CD4-positive, alpha-beta memory T cell (primary cell): ENCODE data around the gene LIMS4. TPM values are rescaled to one million over a fixed set of nuclear protein-coding genes. Genes with fewer than 3 reads are reported as not detected.
"Not testable (repeated sequence)": the region's sequence is repeated elsewhere in the genome, so short reads cannot be mapped to it uniquely, and the experiment has no call there.

Source experiments
- CTCF ChIA-PET: fragments of 350-600 bp; sonication (Branson Sonifier 250); formaldehyde crosslinking; loops from one replicate; lab custom pipeline; 2021; ENCODE audit warnings: inconsistent platforms; ENCODE audit not compliant: partially characterized antibody; lab: Charles Lee
- POLR2A ChIA-PET: fragments of 350-600 bp; sonication (Branson Sonifier 250); formaldehyde crosslinking; loops from one replicate; lab custom pipeline; 2021; ENCODE audit not compliant: partially characterized antibody; lab: Charles Lee
- DNase-seq, 5 donors: peaks; one replicate each; pipeline versions ENCODE4 v3.0.0 to v3.0.0-alpha.2; 2020 to 2022; ENCODE audit warnings: mixed read lengths in 1 of 5
- H3K27ac ChIP-seq: one replicate; pipeline ENCODE4 v1.7.0; 2013; ENCODE audit warnings: low read depth, low read length
- H3K27me3 ChIP-seq: 2 replicates; pipeline ENCODE4 v1.7.0; 2013; ENCODE audit warnings: mild to moderate bottlenecking, low read length, moderate library complexity; ENCODE audit not compliant: insufficient read depth
- H3K36me3 ChIP-seq: 2 replicates; pipeline ENCODE4 v1.7.0; 2013; ENCODE audit warnings: mild to moderate bottlenecking, low read length, moderate library complexity; ENCODE audit not compliant: insufficient read depth
- H3K4me1 ChIP-seq: 2 replicates; pipeline ENCODE4 v1.7.0; 2013; ENCODE audit warnings: mild to moderate bottlenecking, low read length, moderate library complexity; ENCODE audit not compliant: insufficient read depth
- H3K4me3 ChIP-seq, 2 donors: one replicate each; pipeline ENCODE4 v1.7.0; 2013; ENCODE audit warnings: low read length in 2 of 2, mild to moderate bottlenecking in 1 of 2
- H3K9me3 ChIP-seq, 2 donors: one replicate each; pipeline ENCODE4 v1.7.0; 2013; ENCODE audit warnings: low read length in 2 of 2, control low read depth in 1 of 2; ENCODE audit not compliant: control insufficient read depth in 1 of 2
- H3K27ac Mint-ChIP-seq, 7 donors: one replicate each; pipeline ENCODE4 v1.8.0; 2020 to 2021; ENCODE audit warnings: mixed read lengths in 7 of 7, mild to moderate bottlenecking in 6 of 7, inconsistent platforms in 3 of 7, moderate library complexity in 3 of 7
- H3K27me3 Mint-ChIP-seq, 2 donors: one replicate each; pipeline ENCODE4 v1.8.0; 2020 to 2021; ENCODE audit warnings: mixed read lengths in 2 of 2
- H3K36me3 Mint-ChIP-seq, 2 donors: one replicate each; pipeline ENCODE4 v1.8.0; 2020 to 2021; ENCODE audit warnings: mixed read lengths in 2 of 2, inconsistent platforms in 1 of 2, mild to moderate bottlenecking in 1 of 2
- H3K4me1 Mint-ChIP-seq, 4 donors: one replicate each; pipeline ENCODE4 v1.8.0; 2020 to 2021; ENCODE audit warnings: mixed read lengths in 4 of 4, mild to moderate bottlenecking in 1 of 4
- H3K4me3 Mint-ChIP-seq, 8 donors: one replicate each; pipeline ENCODE4 v1.8.0; 2020 to 2021; ENCODE audit warnings: mixed read lengths in 8 of 8, mild to moderate bottlenecking in 7 of 8, moderate library complexity in 6 of 8, inconsistent platforms in 3 of 8
- H3K9me3 Mint-ChIP-seq, 8 donors: one replicate each; pipeline ENCODE4 v1.8.0; 2020 to 2021; ENCODE audit warnings: mixed read lengths in 8 of 8, mild to moderate bottlenecking in 5 of 8, inconsistent platforms in 3 of 8, moderate library complexity in 1 of 8
- intact Hi-C: fragments of 100-400 bp; cut with micrococcal nuclease; formaldehyde crosslinking; loops from one replicate; pipeline ENCODE4 v1.15.1; 2023
- polyA plus RNA-seq, 2 donors: library from polyadenylated mRNA; unstranded; fragments of 300-500 nt; fragmentation: Illumina TruSeq; gene quantifications; one replicate each; pipeline ENCODE4 v1.2.3, GENCODE V29; 2021
- total RNA-seq, 2 experiments: library from RNA; stranded (reverse); gene quantifications; one replicate each; pipeline ENCODE4 v1.2.3, GENCODE V29; 2021

Gene LIMS4
- total and polyA plus RNA-seq, 4 experiments from 2014 or later = 3.7 to 8.0 (median 4.3) TPM

DNA sequence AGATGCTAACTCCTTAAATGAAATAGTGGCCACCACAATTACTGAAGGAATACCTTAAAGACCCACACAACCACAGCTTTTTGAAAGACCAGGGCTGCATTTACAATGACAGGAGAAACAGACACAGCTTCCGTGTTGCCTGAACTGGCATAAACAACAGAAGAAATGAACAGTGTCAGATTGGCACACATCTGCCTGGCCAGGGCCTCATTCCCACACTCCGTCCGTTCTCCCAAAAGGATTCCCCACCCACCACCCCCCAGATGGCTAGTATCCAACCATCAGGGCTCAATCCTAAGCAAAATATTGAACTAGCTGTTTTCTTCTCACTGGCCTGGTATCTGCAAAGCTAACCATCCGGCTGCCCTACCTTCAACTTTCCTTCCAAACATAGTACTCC is 7.5 kb upstream of the LIMS4 start:
- H3K27me3 ChIP-seq, H3K27me3 Mint-ChIP-seq, H3K4me3 Mint-ChIP-seq, H3K4me1 Mint-ChIP-seq, H3K36me3 Mint-ChIP-seq, intact Hi-C loops, H3K27ac ChIP-seq, H3K4me3 ChIP-seq, H3K9me3 ChIP-seq, H3K27ac Mint-ChIP-seq, H3K4me1 ChIP-seq, CTCF ChIA-PET, POLR2A ChIA-PET, DNase-seq, H3K9me3 Mint-ChIP-seq, H3K36me3 ChIP-seq: not testable (repeated sequence)

DNA sequence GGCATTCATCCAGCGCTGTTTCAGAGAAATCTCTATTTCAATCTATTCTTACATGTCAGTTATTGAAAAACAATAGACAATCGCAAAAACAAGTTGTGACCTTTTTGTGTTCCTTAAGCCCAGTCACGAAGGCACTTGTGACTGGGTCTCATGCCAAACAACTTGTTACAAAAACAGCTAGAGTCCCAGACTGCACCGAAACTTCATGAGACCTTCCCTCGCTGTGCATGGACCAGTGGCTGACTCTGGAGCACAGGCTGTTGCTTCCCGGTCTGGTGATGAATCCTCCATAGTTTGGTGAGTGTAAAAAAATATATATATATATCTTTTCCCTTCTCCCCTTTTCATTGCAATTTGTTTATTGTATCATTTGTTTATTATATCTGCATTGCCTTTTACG is 4.8 kb upstream of the LIMS4 start:
- H3K27me3 Mint-ChIP-seq, H3K9me3 ChIP-seq, intact Hi-C loops, H3K27me3 ChIP-seq, H3K4me3 ChIP-seq, H3K4me3 Mint-ChIP-seq, H3K4me1 ChIP-seq, CTCF ChIA-PET, POLR2A ChIA-PET, H3K36me3 ChIP-seq, H3K27ac Mint-ChIP-seq, H3K36me3 Mint-ChIP-seq, H3K9me3 Mint-ChIP-seq, H3K4me1 Mint-ChIP-seq, H3K27ac ChIP-seq, DNase-seq: not testable (repeated sequence)

DNA sequence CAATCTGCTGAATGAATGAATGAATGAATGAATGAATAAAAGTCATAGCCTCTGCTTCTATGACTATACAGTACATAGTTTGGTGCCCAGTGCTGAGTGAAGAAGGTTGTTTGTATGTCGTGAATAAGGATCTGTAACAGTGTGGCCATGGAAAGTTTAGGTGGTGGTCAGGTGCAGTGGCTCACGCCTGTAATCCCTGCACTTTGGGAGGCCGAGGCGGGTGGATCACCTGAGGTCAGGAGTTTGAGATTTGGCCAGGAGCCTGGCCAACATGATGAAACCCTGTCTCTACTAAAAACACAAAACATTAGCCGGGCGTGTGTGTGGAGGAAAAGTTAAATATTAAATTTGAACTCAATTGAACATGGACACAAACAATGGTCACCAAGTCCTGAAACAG is 4.3 kb upstream of the LIMS4 start:
- H3K27me3 Mint-ChIP-seq, H3K27me3 ChIP-seq, H3K36me3 Mint-ChIP-seq, intact Hi-C loops, CTCF ChIA-PET, H3K4me3 Mint-ChIP-seq, H3K9me3 Mint-ChIP-seq, H3K27ac ChIP-seq, DNase-seq, H3K36me3 ChIP-seq, H3K4me1 ChIP-seq, H3K27ac Mint-ChIP-seq, POLR2A ChIA-PET, H3K9me3 ChIP-seq, H3K4me3 ChIP-seq, H3K4me1 Mint-ChIP-seq: not testable (repeated sequence)

DNA sequence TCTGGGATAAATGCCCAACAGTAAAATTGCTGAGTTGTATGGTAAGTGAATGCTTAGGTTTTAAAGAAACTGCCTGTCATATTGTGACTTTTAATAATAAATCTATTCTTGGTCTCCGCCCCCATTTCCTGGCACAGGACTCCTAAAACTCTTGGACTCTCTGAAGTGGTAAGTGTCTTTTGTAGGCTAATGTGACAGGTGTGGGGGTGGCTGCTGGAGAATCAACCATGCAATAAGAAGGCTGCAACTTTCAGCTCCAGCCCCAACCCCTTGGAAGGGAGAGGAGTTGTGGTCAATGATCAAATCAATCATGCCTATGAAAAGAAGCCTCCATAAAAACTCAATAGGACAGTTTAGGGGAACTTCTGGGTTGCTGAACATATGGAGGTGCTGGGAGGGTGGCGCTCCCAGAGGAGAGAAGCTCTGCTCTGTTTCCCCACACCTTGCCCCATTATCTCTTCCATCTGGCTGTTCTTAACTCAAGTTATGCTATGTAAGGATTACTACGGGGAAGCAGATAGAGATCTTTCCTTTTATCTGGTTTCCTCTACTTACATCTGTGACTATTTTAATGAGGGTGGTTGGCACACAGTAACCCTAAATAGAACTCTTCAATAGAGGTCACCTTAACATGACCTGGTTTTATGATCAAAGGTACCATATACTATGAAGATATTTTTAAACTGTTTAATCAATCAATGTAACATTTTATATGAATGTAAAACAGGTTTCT is 3.2 kb upstream of the LIMS4 start:
- intact Hi-C loops, H3K4me1 ChIP-seq, POLR2A ChIA-PET, H3K27ac Mint-ChIP-seq, H3K4me3 ChIP-seq, H3K9me3 Mint-ChIP-seq, CTCF ChIA-PET, H3K27me3 ChIP-seq, H3K36me3 Mint-ChIP-seq, H3K27me3 Mint-ChIP-seq, H3K4me1 Mint-ChIP-seq, H3K4me3 Mint-ChIP-seq, H3K9me3 ChIP-seq, DNase-seq, H3K27ac ChIP-seq, H3K36me3 ChIP-seq: not testable (repeated sequence)

DNA sequence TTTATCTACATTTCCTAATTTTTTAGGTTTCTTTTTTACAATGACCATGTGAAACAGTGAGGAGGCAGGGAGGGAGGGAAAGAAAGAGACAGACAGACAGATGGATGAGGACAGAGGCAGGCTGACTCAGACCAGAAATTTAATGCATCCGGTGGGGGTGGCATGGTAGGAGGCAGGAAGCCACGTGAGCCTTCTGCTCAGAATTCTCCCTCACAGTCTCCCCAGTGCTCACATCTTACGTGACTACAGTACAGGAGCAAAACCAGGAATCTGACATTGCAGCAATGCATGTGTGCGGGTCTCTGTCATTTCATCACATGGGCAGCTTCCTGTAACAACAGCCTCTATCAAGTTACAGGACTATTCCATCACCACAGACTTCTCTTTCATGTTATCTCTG is 2.3 kb upstream of the LIMS4 start:
- H3K36me3 ChIP-seq, H3K4me3 ChIP-seq, H3K36me3 Mint-ChIP-seq, H3K27ac Mint-ChIP-seq, H3K9me3 Mint-ChIP-seq, DNase-seq, POLR2A ChIA-PET, intact Hi-C loops, H3K9me3 ChIP-seq, H3K27me3 Mint-ChIP-seq, H3K4me1 Mint-ChIP-seq, CTCF ChIA-PET, H3K4me1 ChIP-seq, H3K27me3 ChIP-seq, H3K4me3 Mint-ChIP-seq, H3K27ac ChIP-seq: not testable (repeated sequence)

DNA sequence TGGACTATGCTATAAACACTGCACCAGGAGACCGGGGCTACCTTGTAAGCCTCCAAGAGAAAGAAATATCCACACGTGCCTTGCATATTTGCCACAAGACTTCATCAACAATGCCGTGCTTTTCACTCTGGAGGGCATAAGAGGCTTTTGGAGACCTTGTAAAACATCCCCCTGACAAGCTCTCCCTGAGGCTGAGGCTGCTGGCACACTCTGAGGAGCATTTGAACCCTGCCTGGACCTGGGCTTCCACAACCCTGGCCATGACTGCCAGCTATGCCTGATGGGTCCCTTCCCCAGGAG is 393 bp upstream of the LIMS4 start:
- H3K4me1 Mint-ChIP-seq, H3K27ac ChIP-seq, intact Hi-C loops, H3K27me3 ChIP-seq, H3K4me3 Mint-ChIP-seq, H3K9me3 Mint-ChIP-seq, H3K36me3 ChIP-seq, POLR2A ChIA-PET, DNase-seq, H3K27me3 Mint-ChIP-seq, CTCF ChIA-PET, H3K36me3 Mint-ChIP-seq, H3K9me3 ChIP-seq, H3K4me3 ChIP-seq, H3K4me1 ChIP-seq, H3K27ac Mint-ChIP-seq: not testable (repeated sequence)

DNA sequence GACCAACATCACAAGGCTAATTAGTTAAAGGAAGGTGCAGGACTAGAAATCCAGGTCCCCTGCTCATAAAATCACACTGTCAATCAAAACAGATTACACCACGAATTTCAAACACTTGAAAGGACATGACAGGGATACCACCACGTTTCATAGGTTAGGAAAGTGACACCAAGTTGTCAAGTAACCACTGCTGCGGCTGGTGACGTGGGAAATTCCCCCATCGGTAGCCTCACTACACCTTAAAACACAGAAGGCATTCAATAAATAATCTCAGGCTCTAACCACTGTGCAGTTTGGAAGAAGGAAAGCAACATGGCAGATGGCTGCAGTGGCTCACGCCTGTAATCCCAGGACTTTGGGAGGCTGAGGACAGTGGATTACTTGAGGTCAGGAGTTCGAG is 3.7 kb downstream of the LIMS4 start:
- H3K27me3 Mint-ChIP-seq, H3K4me1 Mint-ChIP-seq, H3K9me3 ChIP-seq, POLR2A ChIA-PET, H3K27ac Mint-ChIP-seq, H3K36me3 Mint-ChIP-seq, H3K36me3 ChIP-seq, DNase-seq, intact Hi-C loops, H3K4me3 Mint-ChIP-seq, CTCF ChIA-PET, H3K27me3 ChIP-seq, H3K27ac ChIP-seq, H3K4me1 ChIP-seq, H3K9me3 Mint-ChIP-seq, H3K4me3 ChIP-seq: not testable (repeated sequence)

DNA sequence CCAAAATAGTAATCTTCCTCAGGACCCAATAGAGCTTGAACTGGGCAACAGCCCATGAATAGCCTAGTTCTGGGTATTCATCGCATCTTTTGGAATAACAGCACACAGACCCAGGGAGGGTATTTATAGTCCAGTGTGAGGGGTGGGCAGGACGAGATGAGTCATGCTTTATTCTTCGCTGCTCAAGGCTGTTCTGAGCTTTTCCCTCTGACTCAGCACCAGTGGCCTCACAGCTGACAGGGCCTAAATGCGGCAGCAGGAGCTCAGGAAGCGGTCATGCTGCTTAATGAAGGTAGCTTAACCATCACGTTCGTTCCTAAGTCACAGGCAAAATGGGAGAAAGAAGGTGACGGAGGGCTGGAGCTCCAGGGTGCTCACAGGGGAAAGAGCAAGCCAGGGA is 7.3 kb downstream of the LIMS4 start:
- H3K36me3 Mint-ChIP-seq, H3K27me3 Mint-ChIP-seq, H3K4me1 Mint-ChIP-seq, H3K9me3 ChIP-seq, intact Hi-C loops, H3K4me1 ChIP-seq, H3K27ac Mint-ChIP-seq, DNase-seq, H3K27ac ChIP-seq, H3K9me3 Mint-ChIP-seq, H3K36me3 ChIP-seq, H3K4me3 Mint-ChIP-seq, H3K27me3 ChIP-seq, CTCF ChIA-PET, POLR2A ChIA-PET, H3K4me3 ChIP-seq: not testable (repeated sequence)
